GM12878 (cell line): ENCODE results near the gene NRG4.

Experiments used
- ETV6 ChIP-seq, 2 experiments: fragments of 450-650 bp in 1 of 2; IDR thresholded peaks in 1 of 2; conservative IDR thresholded peaks in 1 of 2; 2 replicates each; pipeline ENCODE4 v1.6.1; 2014; ENCODE audit warnings: antibody characterized with exemption in 1 of 2, borderline replicate concordance in 1 of 2, low read depth in 1 of 2, mild to moderate bottlenecking in 1 of 2, moderate library complexity in 1 of 2
- IKZF1 ChIP-seq: fragments of 450-650 bp; conservative IDR thresholded peaks from 2 replicates; pipeline ENCODE4 v1.6.1; 2017; ENCODE audit warnings: antibody characterized with exemption, mild to moderate bottlenecking
- NBN ChIP-seq: fragments of 450-650 bp; IDR thresholded peaks from 2 replicates; pipeline ENCODE4 v1.6.1; 2016
- POLR2AphosphoS5 ChIP-seq: IDR thresholded peaks from 2 replicates; pipeline ENCODE4 v1.6.1; 2011; ENCODE audit warnings: mild to moderate bottlenecking, low read length, inconsistent platforms
- RAD51 ChIP-seq: fragments of 450-650 bp; IDR thresholded peaks from 2 replicates; pipeline ENCODE4 v1.6.1; 2016; ENCODE audit warnings: moderate library complexity, mild to moderate bottlenecking, inconsistent platforms
- SPI1 ChIP-seq: IDR thresholded peaks from 2 replicates; pipeline ENCODE4 v1.6.1; 2011; ENCODE audit warnings: low read depth, mild to moderate bottlenecking, low read length, moderate library complexity, borderline replicate concordance; ENCODE audit not compliant: insufficient read depth
- ZSCAN29 ChIP-seq: fragments of 450-650 bp; IDR thresholded peaks from 2 replicates; pipeline ENCODE4 v1.6.1; 2017; ENCODE audit warnings: mild to moderate bottlenecking, moderate library complexity
- TF ChIP-seq, protein P1 (sequence below): IDR thresholded peaks from 2 replicates; pipeline ENCODE4 v1.6.1; 2012; ENCODE audit warnings: low read depth, low read length, improper control_type of control experiment

DNA sequence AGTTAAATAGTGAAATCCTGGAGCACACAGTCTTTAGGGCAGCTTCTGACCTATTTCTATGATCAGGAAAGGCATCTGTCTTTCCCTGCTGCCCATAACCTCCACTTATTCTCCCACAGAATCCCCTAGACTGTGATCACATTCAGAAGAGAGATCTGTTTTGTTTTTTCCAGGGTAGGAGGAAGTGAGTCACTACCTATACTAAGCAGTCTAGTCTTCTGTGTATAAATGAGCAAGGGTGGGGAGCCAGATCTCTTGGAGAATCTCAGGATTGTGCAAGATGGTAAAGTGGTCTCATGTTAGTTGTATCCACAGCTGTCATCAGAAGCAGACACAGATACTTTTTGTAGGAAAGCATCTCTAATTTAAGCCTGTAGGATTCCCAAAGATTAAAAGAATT lies 120.3 kb downstream of the NRG4 start:
- TF ChIP-seq, protein P1, sequence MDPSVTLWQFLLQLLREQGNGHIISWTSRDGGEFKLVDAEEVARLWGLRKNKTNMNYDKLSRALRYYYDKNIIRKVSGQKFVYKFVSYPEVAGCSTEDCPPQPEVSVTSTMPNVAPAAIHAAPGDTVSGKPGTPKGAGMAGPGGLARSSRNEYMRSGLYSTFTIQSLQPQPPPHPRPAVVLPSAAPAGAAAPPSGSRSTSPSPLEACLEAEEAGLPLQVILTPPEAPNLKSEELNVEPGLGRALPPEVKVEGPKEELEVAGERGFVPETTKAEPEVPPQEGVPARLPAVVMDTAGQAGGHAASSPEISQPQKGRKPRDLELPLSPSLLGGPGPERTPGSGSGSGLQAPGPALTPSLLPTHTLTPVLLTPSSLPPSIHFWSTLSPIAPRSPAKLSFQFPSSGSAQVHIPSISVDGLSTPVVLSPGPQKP = no peak
- no peak for TF ChIP-seq NBN
- TF ChIP-seq ZSCAN29 = no peak
- no peak for TF ChIP-seq POLR2AphosphoS5
- no peak for TF ChIP-seq RAD51
- no peak for TF ChIP-seq ETV6 (conservative IDR thresholded peaks at IDR 0.05 in 1 of 2, IDR thresholded peaks at IDR 0.05 in 1 of 2; ENCODE audit: borderline replicate concordance in 1 of 2, low read depth in 1 of 2)
- no peak for TF ChIP-seq IKZF1
- TF ChIP-seq SPI1 = no peak
